ENCODE data around the gene CTNND2.
A peak's percentile ranks its signal among the peaks of the same experiment; 100 is the strongest.
"Not testable (repeated sequence)": the region's sequence is repeated elsewhere in the genome, so short reads cannot be mapped to it uniquely, and the experiment has no call there.

CTNND2 gene

DNA sequence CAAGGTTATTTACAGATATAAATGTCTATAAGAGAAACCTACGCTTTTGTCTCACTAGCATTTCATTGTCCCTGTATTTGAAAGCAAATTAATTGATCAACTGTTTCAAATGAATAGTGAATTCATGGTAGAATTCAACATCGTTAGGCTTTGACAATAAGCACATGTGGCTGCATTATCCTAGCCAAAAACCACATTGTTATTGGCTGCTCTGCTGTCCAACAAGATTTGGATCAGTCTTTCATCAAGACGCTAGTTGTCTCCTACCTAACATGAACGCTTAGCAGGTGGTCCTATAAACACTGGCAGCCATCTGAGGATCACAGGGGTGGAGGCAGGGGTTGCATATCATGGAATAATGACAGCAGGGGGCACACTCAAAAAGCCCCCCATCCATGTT, 455.0 kb downstream of the CTNND2 start:
- no peak for DNase-seq (ENCODE audit: low read depth)

DNA sequence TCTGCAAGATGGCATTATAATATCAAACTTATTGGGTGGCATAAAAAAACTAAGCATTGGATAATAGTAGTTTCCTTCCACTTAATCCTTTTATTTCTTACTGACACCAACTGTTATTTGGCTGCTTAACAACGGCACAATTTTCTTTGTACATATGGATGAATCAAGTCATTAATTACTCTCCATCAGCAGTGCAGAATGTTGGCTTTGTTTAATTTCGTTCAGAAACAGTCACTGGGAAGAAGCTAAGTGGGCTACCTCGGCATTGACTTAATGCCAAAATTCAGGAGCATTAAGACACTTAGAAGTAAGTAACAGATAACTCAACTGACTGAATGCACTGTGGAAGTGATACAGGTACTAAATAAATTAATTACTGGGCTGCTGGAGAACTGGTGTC, 460.4 kb downstream of the CTNND2 start:
- DNase-seq (ENCODE audit: low read depth), result no peak

DNA sequence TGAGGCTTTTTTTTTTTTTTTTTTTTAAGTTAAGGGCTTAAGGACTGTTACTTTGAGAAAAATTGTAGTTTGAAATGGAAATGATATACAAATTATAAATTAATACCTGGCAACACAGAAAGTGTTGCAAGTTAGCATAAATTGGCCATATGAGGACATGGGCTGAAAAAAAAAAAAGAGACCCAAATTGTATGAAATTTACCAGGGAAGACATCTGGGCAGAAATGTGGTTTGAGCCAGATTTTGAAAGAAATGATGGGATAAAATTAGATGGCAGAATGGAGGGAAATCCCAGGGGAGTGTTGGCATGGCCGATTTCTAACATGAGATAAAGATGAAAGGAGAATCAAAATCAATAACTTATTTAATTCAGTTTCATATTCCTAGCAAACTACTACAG, 472.1 kb downstream of the CTNND2 start:
- no peak for DNase-seq (ENCODE audit: low read depth)

DNA sequence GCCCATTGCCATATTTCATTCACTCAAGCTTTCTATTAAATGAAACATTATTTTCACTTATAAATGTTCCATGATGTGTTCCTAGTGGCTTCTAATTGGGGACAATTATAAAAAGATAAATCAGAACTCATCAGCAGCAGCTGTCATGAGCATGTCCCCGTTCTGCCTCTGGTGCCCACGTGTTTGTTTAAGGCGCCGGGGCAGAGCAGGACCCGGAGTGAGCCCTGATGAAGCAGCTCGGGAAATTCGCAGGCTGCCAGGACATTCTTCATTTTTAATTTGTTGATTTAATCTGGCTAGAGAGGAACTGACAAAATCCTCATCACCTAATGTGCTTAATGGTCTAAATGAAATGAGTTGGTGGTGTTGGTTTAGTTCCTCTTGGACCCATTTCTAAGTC, 475.0 kb downstream of the CTNND2 start:
- no peak for DNase-seq (ENCODE audit: low read depth)

DNA sequence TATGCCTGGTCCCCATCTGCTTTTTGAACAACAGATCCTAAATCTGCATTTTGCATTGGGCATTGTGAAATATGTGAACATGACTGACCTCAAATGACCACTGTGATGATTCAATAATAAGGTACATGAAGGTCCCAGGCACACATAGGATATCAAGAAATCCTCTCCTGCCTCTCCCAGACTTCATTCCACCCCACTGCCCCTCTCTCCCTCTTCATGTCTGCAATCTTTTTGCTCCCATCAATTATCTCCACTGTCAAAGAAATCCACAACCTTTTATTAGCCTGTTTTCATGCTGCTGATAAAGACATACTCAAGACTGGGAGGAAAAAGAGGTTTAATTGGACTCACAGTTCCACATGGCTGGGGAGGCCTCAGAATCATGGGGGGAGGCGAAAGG, 476.7 kb downstream of the CTNND2 start:
- no peak for DNase-seq (ENCODE audit: low read depth)

DNA sequence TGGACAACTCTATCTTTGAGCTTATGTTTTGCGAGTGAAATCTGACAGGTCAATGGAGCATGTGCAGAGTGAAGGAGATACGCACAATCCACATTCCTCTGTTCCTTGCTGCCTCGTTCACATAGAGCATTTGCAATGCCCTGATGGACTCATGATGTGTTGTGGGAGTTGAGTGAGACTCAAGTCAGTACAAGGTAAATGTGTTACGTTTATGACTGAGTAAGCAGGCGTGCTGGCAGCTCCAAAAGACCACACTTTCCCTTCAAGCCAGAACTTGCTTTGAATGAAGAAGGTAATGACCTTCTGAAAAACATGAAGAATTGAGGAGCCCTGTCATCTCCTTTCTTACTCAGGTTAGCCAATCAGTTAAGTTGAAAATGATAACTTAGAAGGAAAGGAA, 477.8 kb downstream of the CTNND2 start:
- DNase-seq (ENCODE audit: low read depth), result no peak

DNA sequence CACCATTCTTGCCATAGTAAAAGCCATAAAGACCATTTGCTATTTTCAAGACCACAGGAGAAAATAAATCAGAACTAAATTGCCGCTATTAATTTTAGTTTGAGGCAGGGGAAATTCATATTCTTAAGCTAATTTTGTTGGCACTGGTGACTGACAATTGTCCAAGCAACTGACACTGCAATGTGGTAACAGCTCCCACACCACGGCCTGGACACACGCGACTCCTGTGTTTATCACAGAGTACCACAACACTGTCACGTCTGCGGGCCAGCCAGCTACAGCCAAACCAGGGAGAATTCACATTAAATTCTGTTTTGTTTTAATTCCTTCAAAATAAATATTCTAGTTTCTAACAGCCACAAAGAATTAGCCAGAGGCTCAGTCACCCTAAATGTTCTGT, 481.9 kb downstream of the CTNND2 start:
- no peak for DNase-seq (ENCODE audit: low read depth)

DNA sequence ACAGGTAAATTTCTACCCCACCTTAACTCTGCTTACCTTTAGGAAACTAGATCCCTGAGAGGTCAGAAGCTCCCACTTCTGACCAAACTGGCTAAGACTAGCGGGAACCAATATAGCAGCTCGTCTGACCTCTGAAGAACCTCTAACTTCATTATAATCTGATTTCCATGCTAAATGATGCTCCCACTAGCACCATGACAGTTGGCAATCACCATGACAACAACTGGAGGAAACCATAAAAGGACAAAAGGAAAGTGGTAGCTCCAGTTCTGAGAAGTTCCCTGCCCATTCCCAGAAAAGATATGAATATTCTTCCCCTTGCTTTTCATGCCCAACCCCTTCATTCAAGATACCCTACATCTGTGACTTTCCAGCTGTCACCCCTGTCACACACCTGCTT, 483.3 kb downstream of the CTNND2 start:
- no peak for DNase-seq (ENCODE audit: low read depth)

DNA sequence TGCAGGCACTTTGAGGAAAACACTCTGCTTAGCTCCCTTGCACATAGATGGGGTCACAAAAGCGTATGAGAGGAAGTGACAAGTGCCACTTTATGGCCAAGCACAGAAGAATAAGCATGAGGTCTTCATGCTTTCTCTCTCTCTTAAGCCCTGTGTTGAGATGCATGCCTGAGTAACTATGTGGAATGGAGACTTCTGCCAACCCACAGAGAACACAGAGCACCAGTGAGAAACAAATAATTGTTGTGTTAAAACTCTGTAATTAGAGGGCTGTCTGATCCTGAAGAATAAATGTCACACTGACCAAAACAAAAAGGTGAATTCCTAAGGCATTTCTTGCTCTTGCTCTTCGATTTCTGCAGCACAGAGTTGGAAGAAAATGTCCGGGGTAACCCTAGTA, 488.5 kb downstream of the CTNND2 start:
- DNase-seq (ENCODE audit: low read depth), result no peak

DNA sequence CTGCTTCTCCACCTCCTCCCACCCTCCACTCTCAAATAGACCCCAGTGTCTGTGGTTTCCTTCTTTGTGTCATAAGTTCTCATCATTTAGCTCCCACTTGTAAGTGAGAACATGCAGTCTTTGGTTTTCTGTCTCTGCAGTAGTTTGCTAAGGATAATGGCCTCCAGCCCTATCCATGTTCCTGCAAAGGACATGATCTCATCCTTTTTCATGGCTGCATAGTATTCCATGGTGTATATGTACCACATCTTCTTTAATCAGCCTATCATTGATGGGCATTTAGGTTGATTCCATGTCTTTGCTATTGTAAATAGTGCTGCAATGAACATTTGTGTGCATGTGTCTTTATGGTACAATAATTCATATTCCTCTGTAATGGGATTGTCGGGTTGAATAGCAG, 489.5 kb downstream of the CTNND2 start:
- DNase-seq (ENCODE audit: low read depth), result not testable (repeated sequence)

DNA sequence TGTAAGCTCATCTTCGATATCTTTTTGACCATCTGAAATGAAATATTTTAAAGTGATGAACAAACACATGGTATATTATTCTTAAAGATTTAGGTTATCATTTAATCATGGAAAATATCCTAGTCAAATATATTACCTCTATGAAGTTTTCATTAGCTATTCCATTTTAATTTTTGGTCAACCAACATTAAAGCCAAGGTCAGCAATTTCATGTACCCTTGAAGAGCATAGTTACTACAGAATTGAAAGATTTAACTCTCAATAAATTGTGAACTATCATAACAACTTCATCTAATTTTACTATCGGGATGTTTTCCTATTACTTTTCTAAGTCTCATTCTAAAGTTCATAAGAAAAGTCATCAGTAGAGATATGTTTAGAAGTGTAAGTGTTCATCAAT, 492.6 kb downstream of the CTNND2 start:
- DNase-seq (ENCODE audit: low read depth), result no peak

DNA sequence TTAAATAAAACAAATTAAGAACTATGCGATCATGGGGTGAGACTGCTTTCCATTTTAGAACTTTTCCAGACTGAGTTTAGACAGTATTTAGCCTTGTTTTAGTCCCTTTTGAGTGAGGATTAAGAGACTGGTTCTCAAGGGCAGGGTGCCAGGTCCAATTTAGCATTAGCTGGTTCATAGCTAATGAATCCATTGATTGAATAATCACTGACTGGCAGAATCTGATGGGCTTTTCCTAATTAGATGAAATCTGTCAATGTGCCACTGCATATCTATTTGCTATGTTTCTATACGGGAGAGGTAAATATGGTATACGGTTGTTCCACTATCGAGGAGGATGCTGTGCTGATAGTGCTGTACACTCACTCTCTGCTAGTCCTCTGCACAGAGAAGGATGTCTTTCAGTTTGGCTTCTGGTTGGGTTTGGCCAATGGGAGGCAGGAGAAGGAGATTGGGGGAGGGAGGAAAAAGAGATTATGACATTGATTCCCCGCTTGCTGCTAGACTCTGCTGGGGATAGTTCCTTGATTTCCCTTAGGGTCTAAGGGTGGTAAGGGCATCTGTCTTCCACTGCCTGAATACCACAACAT, 496.6 kb downstream of the CTNND2 start:
- no peak for DNase-seq (ENCODE audit: low read depth)

DNA sequence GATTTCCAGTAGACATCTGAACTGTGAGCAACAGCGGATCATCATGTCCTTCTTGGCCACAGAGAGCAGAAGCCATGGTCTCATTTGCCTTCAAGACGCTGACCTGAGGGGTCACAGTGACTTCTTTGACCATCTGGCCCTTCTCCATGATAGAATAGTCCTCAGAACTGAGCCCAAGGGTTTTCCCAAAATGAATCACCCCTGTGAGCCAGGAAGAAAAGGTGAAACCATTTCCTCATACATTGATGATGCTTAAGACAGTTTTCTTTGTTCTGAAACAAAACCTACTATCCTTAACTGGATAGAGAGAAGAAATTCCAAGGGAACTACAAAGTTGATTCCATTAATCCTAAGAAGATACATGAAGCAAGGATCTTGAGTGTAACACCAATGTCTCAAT, 503.9 kb downstream of the CTNND2 start:
- DNase-seq (ENCODE audit: low read depth), result no peak

DNA sequence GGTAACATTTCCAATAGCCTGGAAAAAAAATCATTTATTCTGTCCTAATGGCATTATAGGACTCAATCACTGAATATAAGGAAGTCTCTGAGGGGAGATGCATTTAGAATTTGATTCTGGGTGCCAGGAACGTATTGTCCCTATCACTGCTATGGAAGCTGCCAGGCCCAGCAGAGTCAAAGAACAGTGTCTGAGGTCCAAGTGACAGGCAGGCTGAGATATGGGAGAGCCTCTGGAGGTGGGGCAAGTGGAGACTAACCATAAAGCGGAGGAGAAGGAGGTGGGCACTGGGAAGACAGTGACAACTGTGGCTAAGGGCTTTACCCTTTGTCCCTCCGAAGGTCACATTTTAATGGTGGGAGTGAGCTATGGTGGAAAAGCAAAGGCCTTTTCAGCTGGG, 505.5 kb downstream of the CTNND2 start:
- no peak for DNase-seq (ENCODE audit: low read depth)

DNA sequence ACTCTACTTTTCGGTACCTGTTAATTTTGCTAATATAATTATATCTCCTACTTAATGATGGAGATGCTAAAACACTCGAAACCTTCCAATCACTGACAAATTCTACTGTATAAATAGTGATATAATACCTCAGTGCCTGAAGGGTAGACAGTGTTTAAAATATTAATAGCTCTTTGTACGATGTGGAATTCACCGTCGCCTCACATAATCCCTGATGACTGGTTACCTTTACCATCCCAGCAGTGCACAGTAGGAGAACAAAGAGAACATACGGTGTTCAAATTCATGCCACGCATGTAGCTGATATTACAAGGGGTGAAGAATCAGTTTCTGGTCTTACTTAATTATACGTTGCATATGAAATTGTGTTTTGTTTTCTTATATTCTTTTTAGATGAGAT, 506.7 kb downstream of the CTNND2 start:
- DNase-seq (ENCODE audit: low read depth), result no peak

DNA sequence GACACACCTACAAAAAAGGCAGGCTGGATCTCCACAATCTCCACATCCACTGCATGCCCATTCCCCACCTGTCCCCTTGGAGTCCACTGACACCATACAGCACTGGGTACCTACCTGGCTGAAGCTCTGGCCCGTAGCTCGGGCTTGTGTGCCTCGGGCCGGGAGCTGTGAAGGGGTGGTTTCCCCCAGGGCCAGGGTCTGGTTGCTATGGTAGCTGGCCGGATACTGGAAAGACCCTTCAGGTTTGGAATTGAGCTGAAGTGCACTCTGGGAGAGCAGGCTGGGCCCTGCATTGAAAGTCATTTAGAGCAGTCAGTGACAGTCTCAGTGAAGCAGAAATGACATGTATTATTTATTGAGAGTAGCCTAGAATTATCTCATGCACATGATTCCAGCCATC, 507.3 kb downstream of the CTNND2 start:
- no peak for DNase-seq (ENCODE audit: low read depth)

DNA sequence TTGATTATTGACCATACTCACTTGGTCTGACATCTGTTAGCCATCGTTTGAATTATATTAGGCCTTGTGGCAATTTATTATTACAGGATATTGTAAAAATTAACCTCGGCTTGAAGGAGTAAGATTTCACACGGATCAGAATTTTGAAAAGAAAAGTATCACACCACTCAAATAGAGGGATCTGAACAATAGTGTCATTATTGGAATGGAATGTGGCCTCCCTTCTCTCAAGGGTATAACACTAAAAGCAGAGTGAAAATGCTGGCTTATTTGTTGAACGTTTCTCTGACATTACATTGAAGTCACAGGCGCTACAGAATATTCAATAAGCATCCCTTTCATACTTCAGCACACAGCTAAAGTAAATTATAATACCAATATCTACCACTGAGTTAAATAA, 509.3 kb downstream of the CTNND2 start:
- no peak for DNase-seq (ENCODE audit: low read depth)

DNA sequence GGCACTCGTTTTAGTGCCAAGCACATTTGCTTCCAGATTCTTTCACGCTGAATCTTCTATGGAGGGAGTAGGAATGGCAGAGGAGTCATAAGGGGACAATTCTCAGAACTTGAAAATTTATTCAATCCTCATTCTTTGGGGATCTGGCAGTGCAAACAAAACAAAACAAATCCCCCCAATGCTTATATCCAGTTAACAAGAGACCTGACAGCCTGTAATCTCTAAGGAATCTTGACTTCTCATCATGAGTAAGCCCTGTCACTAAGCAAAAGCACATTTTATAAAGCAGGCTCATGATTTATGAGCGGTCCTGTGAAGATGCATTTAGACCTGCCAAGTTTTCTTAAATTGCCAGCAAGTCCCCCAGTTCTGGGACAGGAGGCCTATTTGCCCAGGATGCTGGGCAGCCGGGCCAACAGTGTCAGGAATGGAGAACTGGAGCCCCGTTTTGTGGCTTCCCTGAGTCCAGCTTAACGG, 513.9 kb downstream of the CTNND2 start:
- DNase-seq (ENCODE audit: low read depth), result no peak

DNA sequence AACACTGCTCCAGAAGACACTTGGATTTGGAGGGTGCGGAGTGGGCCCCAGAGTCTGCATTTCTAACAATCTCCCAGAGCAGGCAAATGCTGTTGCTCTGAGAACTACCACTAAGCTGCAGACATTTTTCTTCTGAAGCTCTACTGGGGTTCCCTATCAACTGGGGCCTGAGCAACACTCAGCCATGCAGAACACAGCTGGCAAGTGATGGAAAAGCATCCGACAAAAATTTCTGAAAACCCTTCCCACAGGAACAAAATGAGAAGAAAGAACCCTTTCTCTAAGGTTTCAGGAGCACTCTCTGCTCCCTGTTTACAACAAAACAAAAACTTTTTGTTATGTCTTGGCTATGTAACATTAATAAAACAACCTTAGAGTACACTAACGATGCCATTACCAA, 516.9 kb downstream of the CTNND2 start:
- no peak for DNase-seq (ENCODE audit: low read depth)

DNA sequence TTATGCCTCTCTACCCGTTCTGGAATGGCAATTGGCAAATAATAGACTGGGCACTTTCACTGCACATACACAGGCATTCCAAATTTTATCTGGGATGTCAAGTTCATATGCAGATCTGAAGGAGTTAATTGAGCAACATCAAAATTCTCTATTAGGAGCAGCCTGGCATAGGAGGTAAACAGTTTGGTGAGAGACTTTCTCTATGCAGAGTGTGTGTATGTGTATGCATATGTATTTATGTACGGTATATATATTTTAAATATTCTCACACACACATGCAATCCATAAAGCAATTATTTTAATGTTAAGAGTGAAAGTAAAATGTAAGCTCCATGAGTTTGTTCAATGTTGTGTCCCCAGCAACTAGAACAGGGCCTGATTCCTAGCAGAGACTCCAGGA, 517.8 kb downstream of the CTNND2 start:
- DNase-seq (ENCODE audit: low read depth), result no peak

DNA sequence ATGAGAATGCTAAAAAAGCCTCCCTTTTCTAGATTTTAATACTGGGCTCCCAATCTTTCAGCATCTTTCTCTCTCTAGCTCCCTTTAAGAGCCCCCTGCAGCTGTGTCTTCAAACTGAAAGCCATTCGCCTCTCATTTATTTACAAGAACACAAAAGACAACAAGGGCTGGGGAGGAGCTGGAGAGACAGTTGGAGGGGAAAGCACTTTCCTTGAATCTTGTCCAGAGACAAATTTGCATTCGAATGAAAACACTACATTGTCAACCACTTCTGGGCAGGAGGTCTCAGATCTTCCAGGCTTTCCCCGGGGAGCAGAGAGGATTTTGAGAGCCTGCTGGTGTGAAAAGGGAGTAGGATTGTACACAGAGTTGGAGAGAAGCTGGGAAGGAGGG, 518.3 kb downstream of the CTNND2 start:
- DNase-seq (ENCODE audit: low read depth), result no peak

DNA sequence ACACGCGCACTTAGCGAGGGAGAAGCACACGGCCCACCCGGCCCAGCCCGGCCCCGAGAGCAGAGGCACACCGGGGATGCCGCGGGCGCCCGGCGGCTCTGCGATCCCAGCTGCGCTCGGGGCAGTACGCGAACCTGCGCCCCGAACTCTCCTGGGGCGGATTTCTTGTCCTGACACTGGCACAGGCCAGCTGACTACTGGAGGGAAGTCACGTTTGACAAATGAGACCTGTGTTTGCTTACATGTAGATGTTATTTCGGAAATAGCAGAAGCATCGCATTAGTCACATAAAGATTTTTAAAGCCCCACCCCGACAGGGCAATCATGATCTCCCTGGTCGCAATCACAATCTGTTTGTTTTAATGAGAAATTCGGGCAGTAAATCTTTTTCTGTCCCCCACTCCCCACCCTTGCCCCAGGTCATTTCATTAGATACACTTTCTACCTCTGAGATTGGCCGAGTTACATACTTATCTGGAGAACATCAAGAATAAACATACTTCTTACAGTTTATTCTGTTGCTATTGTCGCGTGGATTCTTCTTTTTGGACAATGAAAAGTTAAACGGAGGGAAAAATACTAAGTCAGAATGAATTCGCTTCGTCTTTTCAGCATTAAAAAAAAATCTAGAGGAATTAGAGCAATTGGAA, 518.9 kb downstream of the CTNND2 start:
- DNase-seq (ENCODE audit: low read depth), result no peak

DNA sequence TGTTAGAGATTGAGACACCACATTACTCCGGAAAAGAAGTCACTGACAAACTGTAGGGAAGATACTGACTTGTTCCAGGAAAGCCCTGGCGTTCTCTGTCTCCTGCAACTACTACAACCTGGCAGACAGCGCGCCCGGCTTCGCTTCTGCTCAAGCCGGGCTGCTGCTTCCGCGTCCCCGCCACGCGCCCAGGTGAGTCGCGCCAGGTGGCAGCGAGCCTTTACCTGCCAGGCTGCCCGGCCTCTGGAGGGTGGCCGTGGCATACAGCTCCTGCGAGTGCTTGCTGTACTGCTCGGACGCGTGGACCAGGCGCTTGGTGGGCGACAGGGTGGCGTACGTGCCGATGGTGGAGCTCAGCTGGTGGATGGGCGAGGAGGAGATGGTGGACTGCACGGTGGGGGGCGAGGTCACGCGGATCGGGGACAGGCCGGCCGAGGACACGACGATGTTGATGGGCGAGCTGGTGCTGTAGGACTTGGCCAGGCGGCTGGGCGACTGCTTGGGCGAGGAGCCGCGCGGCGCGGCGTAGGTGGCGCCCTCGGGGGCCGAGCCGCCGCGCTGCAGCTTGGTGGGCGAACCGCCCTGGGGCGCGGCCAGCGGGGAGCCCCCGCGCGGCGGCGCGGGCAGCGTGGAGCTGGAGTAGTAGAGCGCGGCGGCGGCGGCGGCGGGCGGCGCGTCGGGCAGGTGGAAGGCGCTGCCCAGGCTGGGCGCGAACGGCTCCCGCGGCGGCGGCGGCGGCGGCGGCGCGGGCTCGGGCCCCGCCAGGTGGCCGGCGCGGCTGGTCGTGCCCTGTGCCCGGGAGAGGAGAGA, 519.6 kb downstream of the CTNND2 start:
- DNase-seq (ENCODE audit: low read depth), result peak; percentile 2

Data from activated T-cell treated with anti-CD3 and anti-CD28 coated beads for 48 hours (primary cell).